ENCODE measurements around the gene CCDC116.

GRCh38 chr22:21639359-21639758, 6.8 kb downstream of the CCDC116 start:
- TF ChIP-seq CTCF (IDR thresholded peaks at IDR 0.05) (no peak), POLR2A (IDR thresholded peaks at IDR 0.05) (no peak), POLR2AphosphoS5 (IDR thresholded peaks at IDR 0.05) (no peak)
